ENCODE measurements around the gene HTR3D. TPM values are rescaled to one million over a fixed set of nuclear protein-coding genes. Genes with fewer than 3 reads are reported as not detected.

The HTR3D gene
- total RNA-seq, 1 donor: not detected

- peaks cover 12% of the 10 kb centered on the region for H3K4me1 ChIP-seq (ENCODE audit: insufficient read depth, low read length)
- peaks cover 4% of the 10 kb centered on the region for H4K20me1 ChIP-seq (ENCODE audit: insufficient read depth, low read length)
- H3K27me3 ChIP-seq (ENCODE audit: insufficient read depth, low read length): no peaks in the 10 kb centered on the region
- no peak overlapping the region for H3K27ac ChIP-seq (ENCODE audit: low read depth, low read length)
- H3K9me3 ChIP-seq (ENCODE audit: low read depth, low read length): no peaks in the 10 kb centered on the region
- H3K79me2 ChIP-seq (ENCODE audit: insufficient read depth, low read length): peaks cover 23% of the 10 kb centered on the region
- H2AFZ ChIP-seq (ENCODE audit: low read length): no peak overlapping the region
- no peak overlapping the region for H3K4me3 ChIP-seq (ENCODE audit: insufficient read depth, low read length)
- no peak for TF ChIP-seq CTCF (IDR thresholded peaks at IDR 0.05; ENCODE audit: extremely low read depth, low read depth, low read length)
- H3K4me2 ChIP-seq (ENCODE audit: insufficient read depth, low read length): no peak overlapping the region
- peaks cover 4% of the 10 kb centered on the region for H3K36me3 ChIP-seq (ENCODE audit: insufficient read depth, low read length)
- DNase-seq (ENCODE audit: insufficient read length, low spot score, missing footprints): no peak
These were observed 19.3 kb upstream of the HTR3D start for GRCh38 chr3:184011937-184012889.

GRCh38 chr3:184015381-184016019 is 16.0 kb upstream of the HTR3D start:
- no peaks in the 10 kb centered on the region for H3K27me3 ChIP-seq (ENCODE audit: insufficient read depth, low read length)
- H3K9me3 ChIP-seq (ENCODE audit: low read depth, low read length): no peaks in the 10 kb centered on the region
- peaks cover 24% of the 10 kb centered on the region for H3K79me2 ChIP-seq (ENCODE audit: insufficient read depth, low read length)
- H3K4me1 ChIP-seq (ENCODE audit: insufficient read depth, low read length): peaks cover 13% of the 10 kb centered on the region
- H4K20me1 ChIP-seq (ENCODE audit: insufficient read depth, low read length): peaks cover 4% of the 10 kb centered on the region
- peak overlapping the region; percentile 100 for H3K4me2 ChIP-seq (ENCODE audit: insufficient read depth, low read length)
- no peak for TF ChIP-seq CTCF (IDR thresholded peaks at IDR 0.05; ENCODE audit: extremely low read depth, low read depth, low read length)
- H3K4me3 ChIP-seq (ENCODE audit: insufficient read depth, low read length): no peak overlapping the region
- H2AFZ ChIP-seq (ENCODE audit: low read length): no peak overlapping the region
- DNase-seq (ENCODE audit: insufficient read length, low spot score, missing footprints): no peak
- no peak overlapping the region for H3K27ac ChIP-seq (ENCODE audit: low read depth, low read length)
- peaks cover 4% of the 10 kb centered on the region for H3K36me3 ChIP-seq (ENCODE audit: insufficient read depth, low read length)

- no peak overlapping the region for H3K27ac ChIP-seq (ENCODE audit: low read depth, low read length)
- H2AFZ ChIP-seq (ENCODE audit: low read length): peak overlapping the region; percentile 25
- H3K4me1 ChIP-seq (ENCODE audit: insufficient read depth, low read length): peaks cover 13% of the 10 kb centered on the region
- H3K9me3 ChIP-seq (ENCODE audit: low read depth, low read length): no peaks in the 10 kb centered on the region
- H3K79me2 ChIP-seq (ENCODE audit: insufficient read depth, low read length): peaks cover 24% of the 10 kb centered on the region
- peak overlapping the region; percentile 100 for H3K4me2 ChIP-seq (ENCODE audit: insufficient read depth, low read length)
- no peak overlapping the region for H3K4me3 ChIP-seq (ENCODE audit: insufficient read depth, low read length)
- peak; percentile 13 for DNase-seq (ENCODE audit: insufficient read length, low spot score, missing footprints)
- no peaks in the 10 kb centered on the region for H3K27me3 ChIP-seq (ENCODE audit: insufficient read depth, low read length)
- peaks cover 4% of the 10 kb centered on the region for H3K36me3 ChIP-seq (ENCODE audit: insufficient read depth, low read length)
- H4K20me1 ChIP-seq (ENCODE audit: insufficient read depth, low read length): peaks cover 4% of the 10 kb centered on the region
- TF ChIP-seq CTCF (IDR thresholded peaks at IDR 0.05; ENCODE audit: extremely low read depth, low read depth, low read length): no peak
These were observed 15.4 kb upstream of the HTR3D start for GRCh38 chr3:184016169-184016570.
